GM12873 (cell line): ENCODE data around the gene MORN5.

ENCODE experiments used
- TF ChIP-seq, protein P1 (sequence below): IDR thresholded peaks from 2 replicates; pipeline ENCODE4 v1.5.1; 2012; ENCODE audit warnings: low read depth, mild to moderate bottlenecking, moderate library complexity, low read length, control low read depth; ENCODE audit not compliant: insufficient read depth; ENCODE audit errors: missing control alignments

MORN5 gene

DNA sequence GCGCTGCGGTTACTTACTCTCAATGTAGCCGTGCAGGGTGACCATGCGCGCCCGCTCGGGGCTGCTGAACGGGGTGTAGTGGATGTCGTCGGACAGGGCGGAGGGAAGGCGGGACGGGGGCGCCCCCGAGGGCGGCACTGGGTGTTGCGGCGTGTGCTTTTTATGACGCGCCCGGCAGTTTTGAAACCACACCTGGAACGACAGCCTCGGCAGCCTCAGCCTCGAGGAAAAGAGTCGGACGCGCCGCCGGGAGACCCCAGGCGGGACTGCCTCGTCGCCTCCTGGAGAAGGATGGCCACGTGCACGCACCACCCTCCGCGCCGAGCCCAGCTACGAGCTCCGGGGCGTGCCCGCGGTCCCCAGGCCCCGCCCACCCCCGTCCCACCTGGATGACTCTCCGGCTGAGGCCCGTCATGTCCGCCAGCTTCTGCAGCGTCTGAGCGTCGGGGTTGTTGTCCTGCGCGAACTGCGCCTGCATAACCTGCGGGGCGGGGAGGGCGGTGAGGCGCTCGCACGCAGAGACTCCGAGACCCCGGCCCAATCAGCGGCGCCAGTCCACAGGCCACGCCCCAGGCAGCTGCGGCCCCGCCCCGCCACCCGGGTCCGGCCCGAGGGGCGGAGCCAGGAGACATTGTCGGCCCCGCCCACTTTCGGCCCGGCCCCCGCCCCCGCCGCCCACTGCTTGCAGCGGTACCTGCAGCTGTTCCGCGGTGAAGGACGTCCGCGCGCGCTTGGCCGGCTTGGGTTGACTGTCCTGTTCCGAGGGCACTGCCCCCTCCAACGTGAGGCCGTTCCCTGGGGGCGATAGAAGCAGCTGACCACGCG lies 54.1 kb downstream of the MORN5 start:
- TF ChIP-seq, protein P1, sequence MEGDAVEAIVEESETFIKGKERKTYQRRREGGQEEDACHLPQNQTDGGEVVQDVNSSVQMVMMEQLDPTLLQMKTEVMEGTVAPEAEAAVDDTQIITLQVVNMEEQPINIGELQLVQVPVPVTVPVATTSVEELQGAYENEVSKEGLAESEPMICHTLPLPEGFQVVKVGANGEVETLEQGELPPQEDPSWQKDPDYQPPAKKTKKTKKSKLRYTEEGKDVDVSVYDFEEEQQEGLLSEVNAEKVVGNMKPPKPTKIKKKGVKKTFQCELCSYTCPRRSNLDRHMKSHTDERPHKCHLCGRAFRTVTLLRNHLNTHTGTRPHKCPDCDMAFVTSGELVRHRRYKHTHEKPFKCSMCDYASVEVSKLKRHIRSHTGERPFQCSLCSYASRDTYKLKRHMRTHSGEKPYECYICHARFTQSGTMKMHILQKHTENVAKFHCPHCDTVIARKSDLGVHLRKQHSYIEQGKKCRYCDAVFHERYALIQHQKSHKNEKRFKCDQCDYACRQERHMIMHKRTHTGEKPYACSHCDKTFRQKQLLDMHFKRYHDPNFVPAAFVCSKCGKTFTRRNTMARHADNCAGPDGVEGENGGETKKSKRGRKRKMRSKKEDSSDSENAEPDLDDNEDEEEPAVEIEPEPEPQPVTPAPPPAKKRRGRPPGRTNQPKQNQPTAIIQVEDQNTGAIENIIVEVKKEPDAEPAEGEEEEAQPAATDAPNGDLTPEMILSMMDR, result no peak

GRCh38 chr9:122214507-122214906 lies 54.8 kb downstream of the MORN5 start:
- TF ChIP-seq, protein P1, result no peak

DNA sequence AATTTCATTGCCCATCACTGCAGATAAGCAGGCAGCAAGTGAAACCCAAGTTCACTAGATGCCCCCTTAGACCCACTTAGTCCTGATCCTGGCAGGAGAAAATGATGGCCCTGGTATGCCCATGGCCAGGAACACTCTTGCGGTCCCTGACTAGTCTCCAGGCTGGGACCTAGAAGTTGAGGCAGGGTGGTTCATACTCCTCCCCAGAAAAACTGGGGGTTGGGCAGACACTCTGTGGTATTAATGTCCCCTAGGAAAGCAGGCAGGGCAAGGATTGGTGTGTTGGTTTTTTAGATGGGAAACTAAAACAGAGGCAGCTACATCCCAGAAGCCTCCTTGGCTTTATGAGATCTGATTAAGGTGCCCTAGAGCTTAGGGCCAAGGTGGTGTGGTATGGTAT lies 56.0 kb downstream of the MORN5 start:
- TF ChIP-seq, protein P1, result no peak

GRCh38 chr9:122216138-122216797 lies 56.6 kb downstream of the MORN5 start:
- TF ChIP-seq, protein P1, result no peak

DNA sequence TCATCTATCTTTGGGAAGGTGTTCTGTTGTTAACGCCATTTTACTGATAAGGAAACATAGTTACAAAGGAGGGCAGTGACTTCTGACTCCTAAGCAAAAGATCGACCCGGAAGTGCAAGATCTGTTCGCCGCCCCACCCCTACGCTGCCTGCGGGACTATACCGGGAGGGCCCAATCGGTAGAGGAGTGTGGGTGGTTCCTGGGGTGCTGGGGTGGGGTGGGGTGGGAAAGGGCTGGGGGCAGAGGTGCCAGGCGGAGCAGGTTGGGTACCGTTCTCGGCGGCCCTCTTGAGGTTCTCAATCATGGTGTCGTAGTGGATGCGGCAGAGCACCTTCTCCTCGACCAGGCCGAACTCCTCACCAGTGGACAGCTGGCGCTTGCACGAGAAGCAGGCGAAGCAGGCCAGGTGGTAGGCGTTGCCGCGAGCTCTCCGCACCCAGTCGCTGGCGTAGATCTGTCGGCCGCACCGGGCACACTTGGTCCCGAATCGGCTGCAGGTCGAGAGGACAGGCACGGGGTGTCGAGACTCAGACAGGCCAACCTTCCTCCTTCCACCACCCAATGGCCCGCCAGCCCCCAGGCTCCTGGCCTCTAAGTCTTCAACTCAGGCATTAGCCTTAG lies 57.2 kb downstream of the MORN5 start:
- TF ChIP-seq, protein P1, result no peak

DNA sequence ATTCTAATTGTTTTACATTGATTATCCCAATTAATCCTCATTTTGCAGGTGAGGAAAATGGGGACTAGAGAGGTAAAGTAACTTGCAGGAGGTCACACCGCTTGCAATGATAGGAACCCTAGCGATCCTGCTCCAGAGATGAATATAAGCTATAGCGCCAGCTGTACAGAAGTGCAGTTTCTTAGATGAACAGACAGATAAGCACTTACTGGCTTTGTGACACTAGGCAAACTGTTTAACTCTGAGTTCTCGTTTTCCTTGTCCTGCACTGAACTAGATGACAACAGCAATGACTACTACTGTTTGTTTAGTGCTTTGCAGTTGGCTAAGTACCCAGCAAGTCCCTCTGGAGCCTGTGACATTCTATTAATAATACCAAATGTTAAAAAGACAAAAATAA lies 57.9 kb downstream of the MORN5 start:
- TF ChIP-seq, protein P1, result no peak

DNA sequence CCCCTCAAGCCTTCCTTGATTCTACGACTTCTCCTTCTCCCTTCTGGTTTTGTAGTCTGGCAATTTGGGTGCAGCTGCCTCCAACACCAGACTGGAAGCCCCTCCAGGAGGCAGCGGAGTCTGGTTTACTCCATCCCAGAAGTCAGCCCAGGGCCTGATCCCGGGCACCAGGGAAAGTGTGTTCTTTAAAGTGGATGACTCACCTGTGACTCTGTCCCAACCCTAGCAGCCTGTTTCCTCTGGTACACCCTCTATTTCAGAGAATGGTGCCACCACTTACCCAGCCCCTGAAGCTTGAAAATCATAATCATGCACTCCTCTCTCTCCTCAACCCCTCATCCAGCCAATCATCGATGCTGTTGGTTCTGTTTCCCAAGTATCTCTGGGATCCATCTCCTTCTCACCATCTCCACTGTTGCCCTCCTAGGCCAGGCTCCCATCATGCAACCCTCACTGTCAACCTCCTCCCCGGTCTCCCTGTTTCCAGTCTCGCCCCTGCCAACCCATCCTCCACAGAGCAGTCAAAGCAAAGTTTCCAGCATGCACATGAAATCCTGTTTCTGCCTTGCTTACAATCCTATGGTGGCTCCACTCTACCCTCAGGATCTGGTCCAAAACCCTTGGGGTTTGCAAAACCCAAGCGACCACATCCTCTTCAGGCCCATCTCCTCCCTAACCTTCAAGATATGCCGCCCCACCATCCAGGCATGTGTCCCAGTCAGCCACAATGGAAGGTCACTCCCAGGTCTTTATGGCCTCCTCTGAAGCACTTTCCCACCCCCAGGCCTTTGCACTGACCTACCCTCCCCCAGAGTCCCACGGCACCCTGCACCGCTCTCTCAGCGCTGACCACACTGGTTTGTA lies 58.6 kb downstream of the MORN5 start:
- TF ChIP-seq, protein P1, result no peak
